ENCODE results near the gene PIGK.

The PIGK gene

DNA sequence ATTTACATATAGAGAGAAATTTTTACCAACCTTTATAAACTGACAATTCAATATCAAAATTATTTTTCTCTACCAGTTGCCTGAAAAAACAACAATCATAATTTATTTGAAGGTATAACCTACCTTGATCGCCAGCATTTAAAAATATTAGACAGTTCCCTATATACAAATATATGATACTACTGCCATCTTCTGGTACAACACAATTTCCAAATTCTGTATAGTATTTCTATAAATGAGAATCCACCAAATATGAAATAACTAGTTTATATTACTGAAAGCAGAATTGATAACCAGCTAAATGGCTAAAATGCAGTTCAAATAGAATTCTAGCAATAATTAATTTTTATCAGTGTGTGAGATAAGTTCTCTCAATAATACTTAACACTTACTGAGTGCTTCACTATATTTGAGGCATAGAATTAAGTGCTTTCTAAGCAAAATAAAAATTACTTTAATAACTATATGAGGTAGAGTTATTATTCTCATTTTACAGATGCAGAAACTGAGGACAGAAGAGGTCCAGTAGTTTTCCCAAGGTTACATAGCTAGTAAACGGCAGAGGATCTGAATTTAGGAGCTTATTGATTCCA lies 75.6 kb downstream of the PIGK start:
- peak; percentile 49; the same call in 1 of the 3 replicates for ATAC-seq
- TF ChIP-seq BACH2 (CRISPR knock-in tag; IDR thresholded peaks at IDR 0.05; ENCODE audit: borderline replicate concordance) (no peak), ZFP3 (CRISPR knock-in tag; IDR thresholded peaks at IDR 0.05) (no peak), ISL1 (CRISPR knock-in tag; IDR thresholded peaks at IDR 0.05) (no peak), ARNTL (CRISPR knock-in tag; IDR thresholded peaks at IDR 0.05; ENCODE audit: borderline replicate concordance, low read depth) (no peak), CSDC2 (CRISPR knock-in tag; IDR thresholded peaks at IDR 0.05) (no peak)
- TF ChIP-seq, protein P1, sequence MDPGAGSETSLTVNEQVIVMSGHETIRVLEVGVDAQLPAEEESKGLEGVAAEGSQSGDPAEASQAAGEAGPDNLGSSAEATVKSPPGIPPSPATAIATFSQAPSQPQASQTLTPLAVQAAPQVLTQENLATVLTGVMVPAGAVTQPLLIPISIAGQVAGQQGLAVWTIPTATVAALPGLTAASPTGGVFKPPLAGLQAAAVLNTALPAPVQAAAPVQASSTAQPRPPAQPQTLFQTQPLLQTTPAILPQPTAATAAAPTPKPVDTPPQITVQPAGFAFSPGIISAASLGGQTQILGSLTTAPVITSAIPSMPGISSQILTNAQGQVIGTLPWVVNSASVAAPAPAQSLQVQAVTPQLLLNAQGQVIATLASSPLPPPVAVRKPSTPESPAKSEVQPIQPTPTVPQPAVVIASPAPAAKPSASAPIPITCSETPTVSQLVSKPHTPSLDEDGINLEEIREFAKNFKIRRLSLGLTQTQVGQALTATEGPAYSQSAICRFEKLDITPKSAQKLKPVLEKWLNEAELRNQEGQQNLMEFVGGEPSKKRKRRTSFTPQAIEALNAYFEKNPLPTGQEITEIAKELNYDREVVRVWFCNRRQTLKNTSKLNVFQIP (CRISPR knock-in tag; IDR thresholded peaks at IDR 0.05; ENCODE audit: borderline replicate concordance, low read depth) = no peak
- TF ChIP-seq, protein P2, sequence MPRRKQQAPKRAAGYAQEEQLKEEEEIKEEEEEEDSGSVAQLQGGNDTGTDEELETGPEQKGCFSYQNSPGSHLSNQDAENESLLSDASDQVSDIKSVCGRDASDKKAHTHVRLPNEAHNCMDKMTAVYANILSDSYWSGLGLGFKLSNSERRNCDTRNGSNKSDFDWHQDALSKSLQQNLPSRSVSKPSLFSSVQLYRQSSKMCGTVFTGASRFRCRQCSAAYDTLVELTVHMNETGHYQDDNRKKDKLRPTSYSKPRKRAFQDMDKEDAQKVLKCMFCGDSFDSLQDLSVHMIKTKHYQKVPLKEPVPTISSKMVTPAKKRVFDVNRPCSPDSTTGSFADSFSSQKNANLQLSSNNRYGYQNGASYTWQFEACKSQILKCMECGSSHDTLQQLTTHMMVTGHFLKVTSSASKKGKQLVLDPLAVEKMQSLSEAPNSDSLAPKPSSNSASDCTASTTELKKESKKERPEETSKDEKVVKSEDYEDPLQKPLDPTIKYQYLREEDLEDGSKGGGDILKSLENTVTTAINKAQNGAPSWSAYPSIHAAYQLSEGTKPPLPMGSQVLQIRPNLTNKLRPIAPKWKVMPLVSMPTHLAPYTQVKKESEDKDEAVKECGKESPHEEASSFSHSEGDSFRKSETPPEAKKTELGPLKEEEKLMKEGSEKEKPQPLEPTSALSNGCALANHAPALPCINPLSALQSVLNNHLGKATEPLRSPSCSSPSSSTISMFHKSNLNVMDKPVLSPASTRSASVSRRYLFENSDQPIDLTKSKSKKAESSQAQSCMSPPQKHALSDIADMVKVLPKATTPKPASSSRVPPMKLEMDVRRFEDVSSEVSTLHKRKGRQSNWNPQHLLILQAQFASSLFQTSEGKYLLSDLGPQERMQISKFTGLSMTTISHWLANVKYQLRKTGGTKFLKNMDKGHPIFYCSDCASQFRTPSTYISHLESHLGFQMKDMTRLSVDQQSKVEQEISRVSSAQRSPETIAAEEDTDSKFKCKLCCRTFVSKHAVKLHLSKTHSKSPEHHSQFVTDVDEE (CRISPR knock-in tag; IDR thresholded peaks at IDR 0.05) = no peak

DNA sequence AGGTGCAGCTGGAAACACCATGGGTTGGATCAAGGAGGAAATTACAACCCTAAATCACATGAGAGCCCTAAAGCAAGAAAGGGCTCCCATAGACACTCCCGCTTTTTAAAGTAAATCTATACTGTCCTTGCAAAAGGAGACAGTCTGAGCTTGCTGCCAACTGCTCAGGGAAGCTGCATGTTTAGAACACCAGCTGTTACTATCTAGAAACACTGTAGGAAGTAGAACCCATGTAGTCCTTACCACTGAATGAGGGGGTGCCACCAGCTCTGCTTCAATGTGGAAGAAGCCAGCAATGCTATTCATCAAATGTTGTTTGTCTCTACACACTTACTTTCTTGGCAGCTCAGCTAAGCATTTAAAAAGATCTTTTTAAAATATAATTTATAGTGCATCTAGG lies 79.8 kb downstream of the PIGK start:
- no peak for ATAC-seq
- TF ChIP-seq ISL1 (CRISPR knock-in tag; IDR thresholded peaks at IDR 0.05) (no peak), GLIS3 (CRISPR knock-in tag; IDR thresholded peaks at IDR 0.05) (no peak), ZFP30 (CRISPR knock-in tag; IDR thresholded peaks at IDR 0.05) (no peak), SNAI2 (CRISPR knock-in tag; IDR thresholded peaks at IDR 0.05) (no peak), TOX (CRISPR knock-in tag; IDR thresholded peaks at IDR 0.05; ENCODE audit: borderline replicate concordance) (no peak), ARNTL (CRISPR knock-in tag; IDR thresholded peaks at IDR 0.05; ENCODE audit: borderline replicate concordance, low read depth) (no peak), PPARA (CRISPR knock-in tag; IDR thresholded peaks at IDR 0.05; ENCODE audit: borderline replicate concordance) (no peak), CSDC2 (CRISPR knock-in tag; IDR thresholded peaks at IDR 0.05) (no peak), TCF4 (CRISPR knock-in tag; IDR thresholded peaks at IDR 0.05; ENCODE audit: borderline replicate concordance) (no peak)
- TF ChIP-seq, protein P1 (CRISPR knock-in tag; IDR thresholded peaks at IDR 0.05; ENCODE audit: borderline replicate concordance, low read depth) = no peak
- TF ChIP-seq, protein P3, sequence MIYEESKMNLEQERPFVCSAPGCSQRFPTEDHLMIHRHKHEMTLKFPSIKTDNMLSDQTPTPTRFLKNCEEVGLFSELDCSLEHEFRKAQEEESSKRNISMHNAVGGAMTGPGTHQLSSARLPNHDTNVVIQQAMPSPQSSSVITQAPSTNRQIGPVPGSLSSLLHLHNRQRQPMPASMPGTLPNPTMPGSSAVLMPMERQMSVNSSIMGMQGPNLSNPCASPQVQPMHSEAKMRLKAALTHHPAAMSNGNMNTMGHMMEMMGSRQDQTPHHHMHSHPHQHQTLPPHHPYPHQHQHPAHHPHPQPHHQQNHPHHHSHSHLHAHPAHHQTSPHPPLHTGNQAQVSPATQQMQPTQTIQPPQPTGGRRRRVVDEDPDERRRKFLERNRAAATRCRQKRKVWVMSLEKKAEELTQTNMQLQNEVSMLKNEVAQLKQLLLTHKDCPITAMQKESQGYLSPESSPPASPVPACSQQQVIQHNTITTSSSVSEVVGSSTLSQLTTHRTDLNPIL (CRISPR knock-in tag; IDR thresholded peaks at IDR 0.05; ENCODE audit: low read depth) = no peak
- TF ChIP-seq, protein P4, sequence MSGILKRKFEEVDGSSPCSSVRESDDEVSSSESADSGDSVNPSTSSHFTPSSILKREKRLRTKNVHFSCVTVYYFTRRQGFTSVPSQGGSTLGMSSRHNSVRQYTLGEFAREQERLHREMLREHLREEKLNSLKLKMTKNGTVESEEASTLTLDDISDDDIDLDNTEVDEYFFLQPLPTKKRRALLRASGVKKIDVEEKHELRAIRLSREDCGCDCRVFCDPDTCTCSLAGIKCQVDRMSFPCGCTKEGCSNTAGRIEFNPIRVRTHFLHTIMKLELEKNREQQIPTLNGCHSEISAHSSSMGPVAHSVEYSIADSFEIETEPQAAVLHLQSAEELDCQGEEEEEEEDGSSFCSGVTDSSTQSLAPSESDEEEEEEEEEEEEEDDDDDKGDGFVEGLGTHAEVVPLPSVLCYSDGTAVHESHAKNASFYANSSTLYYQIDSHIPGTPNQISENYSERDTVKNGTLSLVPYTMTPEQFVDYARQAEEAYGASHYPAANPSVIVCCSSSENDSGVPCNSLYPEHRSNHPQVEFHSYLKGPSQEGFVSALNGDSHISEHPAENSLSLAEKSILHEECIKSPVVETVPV (CRISPR knock-in tag; IDR thresholded peaks at IDR 0.05) = no peak

DNA sequence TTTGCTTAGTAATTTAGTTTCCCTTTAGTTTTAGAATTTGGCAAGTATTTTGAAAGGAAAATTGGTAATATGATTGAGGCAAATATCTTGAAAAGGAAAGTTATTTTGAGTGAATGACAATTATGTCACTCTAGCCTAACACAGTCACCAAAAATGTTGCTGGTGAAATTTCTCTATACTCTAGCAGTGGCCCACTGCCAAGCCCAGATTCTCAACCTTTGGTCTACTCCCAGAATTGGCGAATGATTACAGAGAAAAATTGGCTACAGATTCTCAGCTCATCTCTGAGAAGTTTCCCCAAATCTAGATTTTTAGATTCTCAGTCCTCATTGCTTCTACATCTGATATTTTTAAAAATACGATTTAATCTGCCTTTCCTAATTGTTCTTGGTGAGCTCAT lies 84.9 kb downstream of the PIGK start:
- no peak for ATAC-seq
- TF ChIP-seq CSDC2 (CRISPR knock-in tag; IDR thresholded peaks at IDR 0.05) = no peak
- TF ChIP-seq, protein P1 (CRISPR knock-in tag; IDR thresholded peaks at IDR 0.05; ENCODE audit: borderline replicate concordance, low read depth) = no peak

Measured in SK-N-SH treated with all-trans-retinoic acid at 6 μM for 48 hours (cell line).